HepG2 (cell line): ENCODE data around the gene VAPB. TPM values are rescaled to one million over a fixed set of nuclear protein-coding genes. Genes with fewer than 3 reads are reported as not detected.

Experiments used
- ATAC-seq: fragments of 200-7000 bp; cut with Tn5 transposase; 3 replicates; pipeline ENCODE4 v1.9.1; 2020; ENCODE audit warnings: mild to moderate bottlenecking, moderate library complexity
- BruUV-seq: library from RNA; stranded (reverse); fragments of 400-500 nt; replicated peaks from 2 replicates; lab custom pipeline; 2021; lab: Mats Ljungman, UMichigan
- CTCF ChIA-PET: fragments of 300-600 bp; formaldehyde crosslinking; extraction: SDS; loops from one replicate; lab custom pipeline; 2021; ENCODE audit warnings: low total read pairs, inconsistent platforms, low intra/inter-chr PET ratio; lab: Yijun Ruan, JAX
- POLR2A ChIA-PET: fragments of 350-600 bp; sonication (Branson Sonifier 250); formaldehyde crosslinking; loops from one replicate; lab custom pipeline; 2020; ENCODE audit warnings: antibody characterized with exemption, inconsistent platforms; lab: Yijun Ruan, JAX
- DNase-seq: peaks from one replicate; pipeline ENCODE4 v3.0.0-alpha.2; 2015; ENCODE audit warnings: low spot score
- FAIRE-seq: peaks from 3 replicates; lab custom pipeline; 2011; peaks lifted over from hg19 to GRCh38; lab: Jason Lieb, UNC
- H2AFZ ChIP-seq: one replicate; pipeline ENCODE4 v1.6.1; 2011; ENCODE audit warnings: low read length, inconsistent platforms
- H3K27ac ChIP-seq: fragments of 300-600 bp; 3 replicates; pipeline ENCODE4 v1.8.0; 2011; ENCODE audit warnings: mixed run types, mild to moderate bottlenecking, mixed read lengths, low read length, inconsistent platforms; ENCODE audit not compliant: insufficient read depth; ENCODE audit errors: extremely low read length
- H3K27me3 ChIP-seq, 2 experiments: fragments of 200-600 bp in 1 of 2; 2 replicates in 1 of 2; 3 replicates in 1 of 2; pipeline versions ENCODE4 v1.6.0 to v1.8.0; 2011; ENCODE audit warnings: low read length in 2 of 2, mild to moderate bottlenecking in 2 of 2, moderate library complexity in 2 of 2, inconsistent platforms in 1 of 2; ENCODE audit not compliant: insufficient read depth in 2 of 2, control insufficient read depth in 1 of 2
- H3K36me3 ChIP-seq, 2 experiments: fragments of 200-600 bp in 1 of 2; replicated peaks in 1 of 2; 2 replicates in 1 of 2; 3 replicates in 1 of 2; pipeline versions ENCODE4 v1.5.1 to v1.8.0; 2011; ENCODE audit warnings: low read length in 2 of 2, inconsistent platforms in 1 of 2; ENCODE audit not compliant: insufficient read depth in 2 of 2, control insufficient read depth in 1 of 2
- H3K4me1 ChIP-seq: 2 replicates; pipeline ENCODE4 v1.5.1; 2012; ENCODE audit warnings: low read length, inconsistent platforms; ENCODE audit not compliant: insufficient read depth
- H3K4me2 ChIP-seq: 2 replicates; pipeline ENCODE4 v1.6.0; 2011; ENCODE audit warnings: low read depth, low read length, inconsistent platforms
- H3K4me3 ChIP-seq, 3 experiments: fragments of 200-600 bp in 1 of 3; sonication (generic), shearing (Covaris generic) in 1 of 3; replicated peaks in 1 of 3; 2 replicates each; pipeline ENCODE4 v1.5.1; 2011 to 2016; ENCODE audit warnings: low read length in 3 of 3, inconsistent platforms in 2 of 3, low read depth in 2 of 3, mild to moderate bottlenecking in 2 of 3, control low read depth in 1 of 3, mixed read lengths in 1 of 3; ENCODE audit not compliant: insufficient read depth in 1 of 3
- H3K79me2 ChIP-seq: one replicate; pipeline ENCODE4 v1.6.1; 2011; ENCODE audit warnings: low read length, inconsistent platforms; ENCODE audit not compliant: insufficient read depth
- H3K9ac ChIP-seq: 2 replicates; pipeline ENCODE4 v1.6.0; 2011; ENCODE audit warnings: mild to moderate bottlenecking, low read depth, low read length, inconsistent platforms; ENCODE audit not compliant: insufficient read depth
- H3K9me3 ChIP-seq: 2 replicates; pipeline ENCODE4 v1.5.1; 2012; ENCODE audit warnings: mild to moderate bottlenecking, low read length
- H4K20me1 ChIP-seq: 2 replicates; pipeline ENCODE4 v1.6.0; 2011; ENCODE audit warnings: inconsistent platforms, mild to moderate bottlenecking, low read length, moderate library complexity; ENCODE audit not compliant: insufficient read depth
- CBX1 ChIP-seq: IDR thresholded peaks from one replicate; pipeline ENCODE4 v1.6.1; 2016; ENCODE audit warnings: antibody characterized with exemption, low read depth
- FOXK1 ChIP-seq: sonication (generic); formaldehyde crosslinking; IDR thresholded peaks from 2 replicates; pipeline ENCODE4 v1.4.0; 2020; ENCODE audit warnings: low read depth, missing genetic modification reagents, borderline replicate concordance
- RAD51 ChIP-seq: fragments of 450-650 bp; IDR thresholded peaks from 2 replicates; pipeline ENCODE4 v1.6.1; 2016; ENCODE audit warnings: borderline replicate concordance
- RBM22 ChIP-seq: fragments of 200-400 bp; formaldehyde crosslinking; optimal IDR thresholded peaks from 2 replicates; pipeline ENCODE3; 2017; ENCODE audit warnings: mild to moderate bottlenecking, low read length, moderate library complexity
- RORA ChIP-seq: sonication (generic); formaldehyde crosslinking; IDR thresholded peaks from 2 replicates; pipeline ENCODE4 v1.5.0; 2020; ENCODE audit warnings: mild to moderate bottlenecking, missing genetic modification reagents, moderate library complexity
- U2AF1 ChIP-seq: fragments of 200-400 bp; formaldehyde crosslinking; optimal IDR thresholded peaks from 2 replicates; pipeline ENCODE3; 2017; ENCODE audit warnings: mild to moderate bottlenecking, low read depth, low read length
- ZNF333 ChIP-seq: sonication (generic); formaldehyde crosslinking; IDR thresholded peaks from 2 replicates; pipeline ENCODE4 v1.4.0; 2020; ENCODE audit warnings: mild to moderate bottlenecking, missing genetic modification reagents, borderline replicate concordance
- ZNF674 ChIP-seq: sonication (generic); formaldehyde crosslinking; IDR thresholded peaks from 2 replicates; pipeline ENCODE4 v1.5.0; 2020; ENCODE audit warnings: low read depth, mild to moderate bottlenecking, missing genetic modification reagents
- ZNF746 ChIP-seq: sonication (generic); formaldehyde crosslinking; IDR thresholded peaks from 2 replicates; pipeline ENCODE4 v1.8.0; 2022; ENCODE audit warnings: mild to moderate bottlenecking, missing genetic modification reagents
- WGBS: methylation state at CpG from one replicate; pipeline ENCODE4 v1.1.6; 2017; ENCODE audit warnings: low lambda C conversion rate; 5-methylcytosine and 5-hydroxymethylcytosine counted together
- in situ Hi-C: cut with HindIII; loops from 2 replicates; pipeline ENCODE4 v1.10.0; 2017; ENCODE audit warnings: low pct_unique_long_range_greater_than_20kb; ENCODE audit not compliant: extremely low pct_ligation_motif_present
- intact Hi-C: fragments of 100-400 bp; cut with micrococcal nuclease; formaldehyde crosslinking; loops from one replicate; pipeline ENCODE4 v1.10.0; 2022; ENCODE audit not compliant: unreplicated experiment
- polyA plus RNA-seq, 8 experiments: library from polyadenylated mRNA; depleted of rRNA in 3 of 8; stranded (reverse) in 7 of 8; unstranded in 1 of 8; fragments of >200 nt; fragmentation: Illumina TruSeq in 4 of 8; extraction: Trizol in 4 of 8; gene quantifications; 2 replicates each; pipeline versions ENCODE4 v1.2.1 to v1.2.3, GENCODE V29; 2011 to 2016; ENCODE audit warnings: low read depth in 4 of 8, missing spikeins in 1 of 8, mixed read lengths in 1 of 8; ENCODE audit not compliant: insufficient read depth in 1 of 8
- total RNA-seq, 5 experiments: library from RNA; depleted of rRNA; stranded (reverse); fragments of >200 nt; fragmentation: Illumina TruSeq; extraction: Trizol; gene quantifications; 2 replicates each; pipeline ENCODE4 v1.2.3, GENCODE V29; 2016; ENCODE audit warnings: low read depth in 1 of 5
- TF ChIP-seq, protein P1 (sequence below): sonication (generic); formaldehyde crosslinking; IDR thresholded peaks from 2 replicates; pipeline ENCODE4 v1.8.0; 2022; ENCODE audit warnings: mild to moderate bottlenecking, missing genetic modification reagents, borderline replicate concordance
- TF ChIP-seq, protein P2 (sequence below): sonication (generic); formaldehyde crosslinking; IDR thresholded peaks from 2 replicates; pipeline ENCODE4 v1.4.0; 2020; ENCODE audit warnings: mild to moderate bottlenecking, missing genetic modification reagents

The VAPB gene
- total and polyA plus RNA-seq, 2 of the 13 experiments (the other 11 are each of a cell fraction or from before 2014, with no cell fraction given), result 18.6 to 48.5 TPM

DNA sequence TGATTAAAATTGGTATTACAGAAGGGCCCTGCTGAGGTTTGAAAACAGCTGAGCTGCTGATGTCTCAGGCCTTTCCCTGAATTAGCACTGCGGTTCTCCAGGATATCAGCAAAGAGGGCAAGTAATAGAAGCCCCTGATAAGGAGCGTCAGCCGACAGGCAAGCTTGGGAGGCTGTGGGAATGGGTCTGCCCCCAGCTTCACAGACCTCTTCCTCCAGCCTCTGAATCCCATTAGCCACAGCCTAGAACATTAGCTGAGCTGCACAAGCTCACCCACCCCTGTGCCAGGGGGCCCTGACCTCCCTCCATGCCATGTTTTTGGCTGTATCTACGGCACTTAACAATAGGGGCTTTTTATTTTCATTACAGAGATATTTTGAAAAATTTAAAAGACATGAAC lies 59.9 kb downstream of the VAPB start:
- in situ Hi-C loops, result loop anchor here (5.0 kb wide), 1 partner anchor 202 kb away; no protein-coding TSS in a partner anchor
- Histone ChIP-seq H3K4me1 (no peaks in the 10 kb centered on the region), H3K79me2 (no peaks in the 10 kb centered on the region), H4K20me1 (no peaks in the 10 kb centered on the region; the same call in 1 of the 2 replicates), H3K4me3 (no peak overlapping the region), H3K27ac (no peak overlapping the region), H3K36me3 (peaks cover 16 to 34% of the 10 kb centered on the region in 2 experiments; a peak in 4 of 5 replicates), H3K27me3 (no peaks in the 10 kb centered on the region), H2AFZ (no peak overlapping the region), H3K4me2 (no peak overlapping the region), H3K9ac (no peak overlapping the region), H3K9me3 (peaks cover under 1% of the 10 kb centered on the region; the same call in 1 of the 2 replicates)
- no TSS peak for BruUV-seq
- ChIA-PET POLR2A (no interaction called here), CTCF (interaction anchor here (3.8 kb wide), 1 partner anchor 202 kb away, joined by 43 read pairs; no protein-coding TSS in a partner anchor)
- no peak for FAIRE-seq
- DNase-seq, result no peak
- intact Hi-C loops, result no loop called here
- WGBS, result 90% methylated on average over 4 of the region's 4 CpGs
- TF ChIP-seq RBM22 (peak; percentile 63), RAD51 (no peak)
- ATAC-seq, result no peak

DNA sequence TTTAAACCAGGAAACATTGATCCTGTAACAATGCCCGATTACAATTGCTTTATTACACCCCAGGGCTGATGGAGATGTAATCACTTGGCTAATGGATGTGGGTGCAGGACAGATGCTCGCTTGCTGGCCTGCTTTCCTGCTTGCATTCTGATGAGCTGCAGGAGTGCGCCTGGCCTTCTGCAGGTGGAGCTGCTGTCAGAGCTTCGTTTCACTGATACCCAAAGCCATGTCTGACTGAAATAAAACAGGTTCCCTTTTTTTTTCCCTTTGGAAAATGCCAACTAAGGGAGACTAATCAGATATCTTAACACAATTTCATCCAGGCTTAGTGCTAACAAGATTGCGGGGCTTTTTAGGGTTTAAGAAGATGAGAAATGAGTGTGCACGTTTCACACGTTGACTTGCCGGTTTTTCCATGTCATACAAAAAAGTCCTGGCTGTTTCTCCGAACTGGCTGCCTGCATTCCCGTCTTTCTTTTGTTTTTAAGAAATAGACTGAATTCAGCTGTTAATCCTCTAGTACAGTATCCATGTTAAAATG lies 60.7 kb downstream of the VAPB start:
- BruUV-seq, result no TSS peak
- H3K4me1 ChIP-seq, result no peaks in the 10 kb centered on the region
- ATAC-seq (no peak), DNase-seq (no peak), FAIRE-seq (no peak)
- no peak overlapping the region for H3K4me2 ChIP-seq
- H3K27ac ChIP-seq, result no peak overlapping the region
- in situ Hi-C loops, result loop anchor here (5.0 kb wide), 1 partner anchor 202 kb away; no protein-coding TSS in a partner anchor
- intact Hi-C loops, result no loop called here
- H3K27me3 ChIP-seq, result no peaks in the 10 kb centered on the region
- CTCF ChIA-PET, result interaction anchor here (3.8 kb wide), 1 partner anchor 202 kb away, joined by 43 read pairs; no protein-coding TSS in a partner anchor
- WGBS, result 96% methylated on average over 10 of the region's 10 CpGs
- H4K20me1 ChIP-seq, result no peaks in the 10 kb centered on the region; the same call in 1 of the 2 replicates
- POLR2A ChIA-PET, result no interaction called here
- no peak overlapping the region for H2AFZ ChIP-seq
- H3K36me3 ChIP-seq, result peaks cover 11 to 26% of the 10 kb centered on the region in 2 experiments; a peak in 4 of 5 replicates
- H3K9ac ChIP-seq, result no peak overlapping the region
- no peak overlapping the region for H3K4me3 ChIP-seq
- peaks cover 8% of the 10 kb centered on the region; the same call in 1 of the 2 replicates for H3K9me3 ChIP-seq
- no peaks in the 10 kb centered on the region for H3K79me2 ChIP-seq
- TF ChIP-seq, protein P1, sequence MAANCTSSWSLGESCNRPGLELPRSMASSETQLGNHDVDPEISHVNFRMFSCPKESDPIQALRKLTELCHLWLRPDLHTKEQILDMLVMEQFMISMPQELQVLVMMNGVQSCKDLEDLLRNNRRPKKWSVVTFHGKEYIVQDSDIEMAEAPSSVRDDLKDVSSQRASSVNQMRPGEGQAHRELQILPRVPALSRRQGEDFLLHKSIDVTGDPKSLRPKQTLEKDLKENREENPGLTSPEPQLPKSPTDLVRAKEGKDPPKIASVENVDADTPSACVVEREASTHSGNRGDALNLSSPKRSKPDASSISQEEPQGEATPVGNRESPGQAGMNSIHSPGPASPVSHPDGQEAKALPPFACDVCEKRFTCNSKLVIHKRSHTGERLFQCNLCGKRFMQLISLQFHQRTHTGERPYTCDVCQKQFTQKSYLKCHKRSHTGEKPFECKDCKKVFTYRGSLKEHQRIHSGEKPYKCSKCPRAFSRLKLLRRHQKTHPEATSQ (CRISPR knock-in tag), result no peak
- no peak for TF ChIP-seq CBX1
- TF ChIP-seq U2AF1, result no peak
- no peak for TF ChIP-seq FOXK1 (CRISPR knock-in tag)
- TF ChIP-seq ZNF674 (CRISPR knock-in tag), result no peak
- no peak for TF ChIP-seq RORA (CRISPR knock-in tag)
- TF ChIP-seq ZNF746 (CRISPR knock-in tag), result no peak
- TF ChIP-seq ZNF333 (CRISPR knock-in tag), result no peak
- TF ChIP-seq, protein P2, sequence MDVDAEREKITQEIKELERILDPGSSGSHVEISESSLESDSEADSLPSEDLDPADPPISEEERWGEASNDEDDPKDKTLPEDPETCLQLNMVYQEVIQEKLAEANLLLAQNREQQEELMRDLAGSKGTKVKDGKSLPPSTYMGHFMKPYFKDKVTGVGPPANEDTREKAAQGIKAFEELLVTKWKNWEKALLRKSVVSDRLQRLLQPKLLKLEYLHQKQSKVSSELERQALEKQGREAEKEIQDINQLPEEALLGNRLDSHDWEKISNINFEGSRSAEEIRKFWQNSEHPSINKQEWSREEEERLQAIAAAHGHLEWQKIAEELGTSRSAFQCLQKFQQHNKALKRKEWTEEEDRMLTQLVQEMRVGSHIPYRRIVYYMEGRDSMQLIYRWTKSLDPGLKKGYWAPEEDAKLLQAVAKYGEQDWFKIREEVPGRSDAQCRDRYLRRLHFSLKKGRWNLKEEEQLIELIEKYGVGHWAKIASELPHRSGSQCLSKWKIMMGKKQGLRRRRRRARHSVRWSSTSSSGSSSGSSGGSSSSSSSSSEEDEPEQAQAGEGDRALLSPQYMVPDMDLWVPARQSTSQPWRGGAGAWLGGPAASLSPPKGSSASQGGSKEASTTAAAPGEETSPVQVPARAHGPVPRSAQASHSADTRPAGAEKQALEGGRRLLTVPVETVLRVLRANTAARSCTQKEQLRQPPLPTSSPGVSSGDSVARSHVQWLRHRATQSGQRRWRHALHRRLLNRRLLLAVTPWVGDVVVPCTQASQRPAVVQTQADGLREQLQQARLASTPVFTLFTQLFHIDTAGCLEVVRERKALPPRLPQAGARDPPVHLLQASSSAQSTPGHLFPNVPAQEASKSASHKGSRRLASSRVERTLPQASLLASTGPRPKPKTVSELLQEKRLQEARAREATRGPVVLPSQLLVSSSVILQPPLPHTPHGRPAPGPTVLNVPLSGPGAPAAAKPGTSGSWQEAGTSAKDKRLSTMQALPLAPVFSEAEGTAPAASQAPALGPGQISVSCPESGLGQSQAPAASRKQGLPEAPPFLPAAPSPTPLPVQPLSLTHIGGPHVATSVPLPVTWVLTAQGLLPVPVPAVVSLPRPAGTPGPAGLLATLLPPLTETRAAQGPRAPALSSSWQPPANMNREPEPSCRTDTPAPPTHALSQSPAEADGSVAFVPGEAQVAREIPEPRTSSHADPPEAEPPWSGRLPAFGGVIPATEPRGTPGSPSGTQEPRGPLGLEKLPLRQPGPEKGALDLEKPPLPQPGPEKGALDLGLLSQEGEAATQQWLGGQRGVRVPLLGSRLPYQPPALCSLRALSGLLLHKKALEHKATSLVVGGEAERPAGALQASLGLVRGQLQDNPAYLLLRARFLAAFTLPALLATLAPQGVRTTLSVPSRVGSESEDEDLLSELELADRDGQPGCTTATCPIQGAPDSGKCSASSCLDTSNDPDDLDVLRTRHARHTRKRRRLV (CRISPR knock-in tag), result no peak
